ENCODE measurements around the gene GPSM1.
"Not testable (repeated sequence)": the region's sequence is repeated elsewhere in the genome, so short reads cannot be mapped to it uniquely, and the experiment has no call there.

GPSM1 gene

GRCh38 chr9:136319244-136319643 is 8.1 kb upstream of the GPSM1 start:
- DNase-seq, result not testable (repeated sequence)

GRCh38 chr9:136319955-136320354 is 7.4 kb upstream of the GPSM1 start:
- not testable (repeated sequence) for DNase-seq

GRCh38 chr9:136320972-136321371 is 6.4 kb upstream of the GPSM1 start:
- not testable (repeated sequence) for DNase-seq

- DNase-seq, result no peak
These were observed 5.8 kb upstream of the GPSM1 start for GRCh38 chr9:136321561-136321960.

GRCh38 chr9:136322756-136323330 is 4.5 kb upstream of the GPSM1 start:
- DNase-seq, result no peak

GRCh38 chr9:136323371-136323789 is 4.0 kb upstream of the GPSM1 start:
- no peak for DNase-seq

GRCh38 chr9:136324501-136325300 is 2.6 kb upstream of the GPSM1 start:
- DNase-seq, result no peak

GRCh38 chr9:136325358-136325757 is 2.0 kb upstream of the GPSM1 start:
- no peak for DNase-seq

- DNase-seq, result no peak
These were observed 1.1 kb upstream of the GPSM1 start for GRCh38 chr9:136326061-136326760.

GRCh38 chr9:136326761-136327303 is 507 bp upstream of the GPSM1 start:
- no peak for DNase-seq

GRCh38 chr9:136328011-136328621 is 777 bp downstream of the GPSM1 start:
- no peak for DNase-seq

GRCh38 chr9:136328622-136329041 is 1.3 kb downstream of the GPSM1 start:
- no peak for DNase-seq

GRCh38 chr9:136329211-136329627 is 1.9 kb downstream of the GPSM1 start:
- no peak for DNase-seq

GRCh38 chr9:136329636-136330405 is 2.5 kb downstream of the GPSM1 start:
- no peak for DNase-seq

- no peak for DNase-seq
These were observed 3.2 kb downstream of the GPSM1 start for GRCh38 chr9:136330406-136330990.

GRCh38 chr9:136331030-136331429 is 3.7 kb downstream of the GPSM1 start:
- DNase-seq, result no peak

- no peak for DNase-seq
These were observed 4.5 kb downstream of the GPSM1 start for GRCh38 chr9:136331556-136332481.

- DNase-seq, result no peak
These were observed 5.2 kb downstream of the GPSM1 start for GRCh38 chr9:136332482-136332983.

GRCh38 chr9:136333045-136333444 is 5.7 kb downstream of the GPSM1 start:
- DNase-seq, result no peak

GRCh38 chr9:136333486-136333885 is 6.1 kb downstream of the GPSM1 start:
- no peak for DNase-seq

GRCh38 chr9:136334541-136334940 is 7.2 kb downstream of the GPSM1 start:
- DNase-seq, result no peak

All from activated CD4-positive, alpha-beta T cell treated with anti-CD3 and anti-CD28 coated beads, Interleukin-2, amount 50 U/mL, for 4 hours (primary cell).